ENCODE data around the gene SPG11. TPM values are rescaled to one million over a fixed set of nuclear protein-coding genes. Genes with fewer than 3 reads are reported as not detected.

Gene SPG11
- total and polyA plus RNA-seq, 2 donors (not counting 1 experiment from before 2014, with no cell fraction given) = 134 to 219 TPM

GRCh38 chr15:44596511-44597010 lies 66.9 kb downstream of the SPG11 start:
- ChIA-PET CTCF (interaction anchor here (1.1 to 1.6 kb wide), 4 partner anchors 13 to 142 kb away, joined by 3 to 4 read pairs (median 3); partner anchors contain the start of gene TRIM69), POLR2A (no interaction called here)
- H3K36me3 ChIP-seq (replicated peaks in 1 of 2; ENCODE audit: control extremely low read depth in 1 of 2, control insufficient read depth in 1 of 2, extremely low read depth in 1 of 2, insufficient read depth in 2 of 2, low read length in 1 of 2) = peaks cover 14 to 72% of the 10 kb centered on the region in 2 experiments
- TF ChIP-seq EZH2 (IDR thresholded peaks at IDR 0.05; ENCODE audit: borderline replicate concordance, insufficient read depth, low read depth, low read length, poor library complexity, severe bottlenecking) (no peak), CTCF (IDR thresholded peaks at IDR 0.05) (no peak)
- Mint-ChIP-seq H3K4me1 (peaks cover 10% of the 10 kb centered on the region), H3K9me3 (ENCODE audit: insufficient read depth) (no peaks in the 10 kb centered on the region), H3K27me3 (no peaks in the 10 kb centered on the region), H3K4me3 (no peak overlapping the region), H3K27ac (peak overlapping the region; percentile 50)
- H2AFZ ChIP-seq (ENCODE audit: insufficient read depth, low read depth, low read length, poor library complexity, severe bottlenecking) = no peak overlapping the region
- no peaks in the 10 kb centered on the region for H3K79me2 ChIP-seq (ENCODE audit: control insufficient read depth, insufficient read depth, low read length)
- H3K9ac ChIP-seq (ENCODE audit: low read length) = no peak overlapping the region
- H3K4me3 ChIP-seq (ENCODE audit: control extremely low read depth in 1 of 5, extremely low read depth in 1 of 5, insufficient read depth in 1 of 5, low read depth in 2 of 5, low read length in 4 of 5) = no peak overlapping the region
- H3K4me2 ChIP-seq (replicated peaks; ENCODE audit: low read depth, low read length, poor library complexity, severe bottlenecking) = no peak overlapping the region
- ATAC-seq (ENCODE audit: low read depth) = no peak
- H3K27me3 ChIP-seq (replicated peaks in 1 of 4; ENCODE audit: control extremely low read depth in 1 of 4, control insufficient read depth in 3 of 4, insufficient read depth in 4 of 4, low read length in 3 of 4) = no peaks in the 10 kb centered on the region
- intact Hi-C loops (cut with micrococcal nuclease) = no loop called here
- H4K20me1 ChIP-seq (ENCODE audit: control insufficient read depth, insufficient read depth, low read length, poor library complexity, severe bottlenecking) = no peaks in the 10 kb centered on the region
- no peaks in the 10 kb centered on the region for H3K9me3 ChIP-seq (ENCODE audit: control extremely low read depth in 1 of 3, control insufficient read depth in 2 of 3, insufficient read depth in 1 of 3, low read length in 2 of 3)
- H3K27ac ChIP-seq (ENCODE audit: low read length in 2 of 2) = peak overlapping the region in 1 of 2 donors; percentile 54
- DNase-seq = no peak
- WGBS (ENCODE audit: insufficient coverage) = no CpG with 5 or more reads among the region's 1 CpG
- peaks cover 5 to 8% of the 10 kb centered on the region in 2 donors for H3K4me1 ChIP-seq (ENCODE audit: control insufficient read depth in 2 of 2, insufficient read depth in 2 of 2, low read length in 2 of 2)

DNA sequence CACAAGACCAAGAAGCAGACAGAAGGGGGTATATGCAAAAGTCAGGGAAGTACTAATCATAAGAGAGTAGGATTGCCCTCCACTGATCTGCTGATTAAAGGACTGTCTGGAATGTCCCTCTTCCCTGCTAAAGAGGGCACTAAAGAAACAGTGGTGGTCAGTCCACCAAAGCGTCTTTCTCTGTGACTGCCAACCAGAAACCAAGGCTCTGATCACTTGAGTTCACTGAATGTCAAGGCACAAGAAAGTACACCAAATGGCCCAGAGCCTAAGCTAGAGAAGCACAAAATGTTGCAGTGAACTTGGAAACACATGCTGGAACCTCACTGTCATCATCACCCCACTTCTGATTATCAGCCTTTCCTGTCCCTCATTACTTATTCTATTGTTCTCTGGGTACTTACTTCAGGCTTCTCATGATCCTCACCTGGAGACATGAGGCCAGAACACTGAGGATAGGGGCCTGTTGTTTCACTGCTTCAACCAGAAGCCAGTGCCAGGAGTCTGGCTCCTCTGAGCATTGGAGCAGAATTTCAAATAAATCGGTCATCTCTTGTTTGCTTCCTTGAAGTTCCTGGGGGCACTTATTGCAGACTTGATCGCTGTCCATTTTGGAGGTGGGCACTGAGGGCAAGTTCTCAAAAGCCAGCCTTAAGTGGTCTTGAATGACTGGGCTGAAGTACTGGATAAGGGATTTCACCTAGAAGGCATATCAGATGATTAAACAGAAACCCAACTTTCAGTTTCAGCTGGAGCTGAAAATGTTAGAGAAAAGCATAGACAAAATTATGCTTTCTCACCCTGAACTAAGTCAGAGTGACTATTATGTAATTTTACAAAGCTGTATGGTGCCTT lies 67.6 kb downstream of the SPG11 start:
- Histone ChIP-seq H3K4me3 (ENCODE audit: control extremely low read depth in 1 of 5, extremely low read depth in 1 of 5, insufficient read depth in 1 of 5, low read depth in 2 of 5, low read length in 4 of 5) (no peak overlapping the region), H4K20me1 (ENCODE audit: control insufficient read depth, insufficient read depth, low read length, poor library complexity, severe bottlenecking) (no peaks in the 10 kb centered on the region), H3K9ac (ENCODE audit: low read length) (no peak overlapping the region), H2AFZ (ENCODE audit: insufficient read depth, low read depth, low read length, poor library complexity, severe bottlenecking) (no peak overlapping the region), H3K79me2 (ENCODE audit: control insufficient read depth, insufficient read depth, low read length) (no peaks in the 10 kb centered on the region), H3K9me3 (ENCODE audit: control extremely low read depth in 1 of 3, control insufficient read depth in 2 of 3, insufficient read depth in 1 of 3, low read length in 2 of 3) (no peaks in the 10 kb centered on the region), H3K36me3 (replicated peaks in 1 of 2; ENCODE audit: control extremely low read depth in 1 of 2, control insufficient read depth in 1 of 2, extremely low read depth in 1 of 2, insufficient read depth in 2 of 2, low read length in 1 of 2) (peaks cover 16 to 78% of the 10 kb centered on the region in 2 experiments), H3K27me3 (replicated peaks in 1 of 4; ENCODE audit: control extremely low read depth in 1 of 4, control insufficient read depth in 3 of 4, insufficient read depth in 4 of 4, low read length in 3 of 4) (no peaks in the 10 kb centered on the region), H3K27ac (ENCODE audit: low read length in 2 of 2) (peak overlapping the region in 1 of 2 donors; percentile 54), H3K4me1 (ENCODE audit: control insufficient read depth in 2 of 2, insufficient read depth in 2 of 2, low read length in 2 of 2) (peaks cover 5 to 8% of the 10 kb centered on the region in 2 donors), H3K4me2 (replicated peaks; ENCODE audit: low read depth, low read length, poor library complexity, severe bottlenecking) (no peak overlapping the region)
- ATAC-seq (ENCODE audit: low read depth) = no peak
- POLR2A ChIA-PET = no interaction called here
- intact Hi-C loops (cut with micrococcal nuclease) = no loop called here
- 95% methylated on average over 3 of the region's 3 CpGs for WGBS (ENCODE audit: insufficient coverage)
- TF ChIP-seq CTCF (IDR thresholded peaks at IDR 0.05) (no peak), EZH2 (IDR thresholded peaks at IDR 0.05; ENCODE audit: borderline replicate concordance, insufficient read depth, low read depth, low read length, poor library complexity, severe bottlenecking) (no peak)
- Mint-ChIP-seq H3K27ac (peak overlapping the region; percentile 78), H3K9me3 (ENCODE audit: insufficient read depth) (no peaks in the 10 kb centered on the region), H3K4me1 (peaks cover 10% of the 10 kb centered on the region), H3K4me3 (no peak overlapping the region), H3K27me3 (no peaks in the 10 kb centered on the region)
- no peak for DNase-seq
- CTCF ChIA-PET = interaction anchor here (1.6 kb wide), 1 partner anchor 143 kb away, joined by 3 read pairs; no protein-coding TSS in a partner anchor
